GM19438 (cell line): ENCODE results near the gene RUBCN.
A peak's percentile ranks its signal among the peaks of the same experiment; 100 is the strongest.
"Not testable (repeated sequence)": the region's sequence is repeated elsewhere in the genome, so short reads cannot be mapped to it uniquely, and the experiment has no call there.

Source experiments
- ATAC-seq: cut with Tn5 transposase; IDR thresholded peaks from one replicate; pipeline ENCODE4 v1.9.1; 2021; ENCODE audit warnings: low read depth; ENCODE audit not compliant: unreplicated experiment

The RUBCN gene

GRCh38 chr3:197736010-197736490 is 654 bp downstream of the RUBCN start:
- no peak for ATAC-seq

GRCh38 chr3:197734667-197735318 is 1.9 kb downstream of the RUBCN start:
- peak; percentile 33 for ATAC-seq

- ATAC-seq: no peak
Observed at GRCh38 chr3:197733042-197733441, 3.7 kb downstream of the RUBCN start.

- not testable (repeated sequence) for ATAC-seq
Observed at GRCh38 chr3:197731483-197731882, 5.2 kb downstream of the RUBCN start.

GRCh38 chr3:197730770-197731169 is 5.9 kb downstream of the RUBCN start:
- not testable (repeated sequence) for ATAC-seq

GRCh38 chr3:197730200-197730599 is 6.5 kb downstream of the RUBCN start:
- ATAC-seq: no peak

- ATAC-seq: no peak
Observed at GRCh38 chr3:197728487-197728886, 8.2 kb downstream of the RUBCN start.

GRCh38 chr3:197727878-197728277 is 8.8 kb downstream of the RUBCN start:
- not testable (repeated sequence) for ATAC-seq

GRCh38 chr3:197722734-197723133 is 14.0 kb downstream of the RUBCN start:
- ATAC-seq: no peak

GRCh38 chr3:197720694-197721093 is 16.0 kb downstream of the RUBCN start:
- ATAC-seq: no peak

GRCh38 chr3:197718891-197719290 is 17.8 kb downstream of the RUBCN start:
- no peak for ATAC-seq

- ATAC-seq: no peak
Observed at GRCh38 chr3:197714251-197714650, 22.5 kb downstream of the RUBCN start.

GRCh38 chr3:197713477-197713822 is 23.3 kb downstream of the RUBCN start:
- ATAC-seq: peak; percentile 15

GRCh38 chr3:197711973-197712707 is 24.6 kb downstream of the RUBCN start:
- ATAC-seq: peak; percentile 87

- ATAC-seq: not testable (repeated sequence)
Observed at GRCh38 chr3:197710965-197711364, 25.7 kb downstream of the RUBCN start.

GRCh38 chr3:197709135-197709534 is 27.6 kb downstream of the RUBCN start:
- no peak for ATAC-seq

- no peak for ATAC-seq
Observed at GRCh38 chr3:197706658-197707057, 30.0 kb downstream of the RUBCN start.

GRCh38 chr3:197701841-197702240 is 34.9 kb downstream of the RUBCN start:
- no peak for ATAC-seq

GRCh38 chr3:197700095-197700494 is 36.6 kb downstream of the RUBCN start:
- ATAC-seq: no peak

- ATAC-seq: no peak
Observed at GRCh38 chr3:197697355-197697754, 39.3 kb downstream of the RUBCN start.

GRCh38 chr3:197694251-197694650 is 42.5 kb downstream of the RUBCN start:
- no peak for ATAC-seq

- no peak for ATAC-seq
Observed at GRCh38 chr3:197692641-197693040, 44.1 kb downstream of the RUBCN start.
